Measurements from ENCODE around the gene MARVELD2. TPM values are rescaled to one million over a fixed set of nuclear protein-coding genes. Genes with fewer than 3 reads are reported as not detected.
A peak's percentile ranks its signal among the peaks of the same experiment; 100 is the strongest.
"Not testable (repeated sequence)": the region's sequence is repeated elsewhere in the genome, so short reads cannot be mapped to it uniquely, and the experiment has no call there.

The MARVELD2 gene
- total RNA-seq, 1 experiment from 2014 or later = 0.28 TPM

DNA sequence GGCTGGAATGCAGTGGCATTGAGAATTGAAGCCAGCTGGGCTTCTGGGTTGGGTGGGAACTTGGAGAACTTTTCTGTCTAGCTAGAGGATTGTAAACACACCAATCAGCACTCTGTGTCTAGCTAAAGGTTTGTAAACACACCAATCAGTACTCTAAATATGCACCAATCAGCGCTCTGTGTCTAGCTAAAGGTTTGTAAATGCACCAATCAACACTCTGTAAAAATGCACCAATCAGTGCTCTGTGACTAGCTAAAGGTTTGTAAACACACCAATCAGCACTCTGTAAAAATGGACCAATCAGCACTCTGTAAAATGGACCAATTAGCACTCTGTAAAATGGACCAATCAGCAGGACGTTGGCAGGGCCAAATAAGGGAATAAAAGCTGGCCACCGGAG is 51.5 kb downstream of the MARVELD2 start:
- H3K27ac ChIP-seq; H3K27me3 ChIP-seq; DNase-seq; H3K9me3 ChIP-seq (replicated peaks); H3K36me3 ChIP-seq; H3K4me1 ChIP-seq; H3K4me3 ChIP-seq: not testable (repeated sequence)

DNA sequence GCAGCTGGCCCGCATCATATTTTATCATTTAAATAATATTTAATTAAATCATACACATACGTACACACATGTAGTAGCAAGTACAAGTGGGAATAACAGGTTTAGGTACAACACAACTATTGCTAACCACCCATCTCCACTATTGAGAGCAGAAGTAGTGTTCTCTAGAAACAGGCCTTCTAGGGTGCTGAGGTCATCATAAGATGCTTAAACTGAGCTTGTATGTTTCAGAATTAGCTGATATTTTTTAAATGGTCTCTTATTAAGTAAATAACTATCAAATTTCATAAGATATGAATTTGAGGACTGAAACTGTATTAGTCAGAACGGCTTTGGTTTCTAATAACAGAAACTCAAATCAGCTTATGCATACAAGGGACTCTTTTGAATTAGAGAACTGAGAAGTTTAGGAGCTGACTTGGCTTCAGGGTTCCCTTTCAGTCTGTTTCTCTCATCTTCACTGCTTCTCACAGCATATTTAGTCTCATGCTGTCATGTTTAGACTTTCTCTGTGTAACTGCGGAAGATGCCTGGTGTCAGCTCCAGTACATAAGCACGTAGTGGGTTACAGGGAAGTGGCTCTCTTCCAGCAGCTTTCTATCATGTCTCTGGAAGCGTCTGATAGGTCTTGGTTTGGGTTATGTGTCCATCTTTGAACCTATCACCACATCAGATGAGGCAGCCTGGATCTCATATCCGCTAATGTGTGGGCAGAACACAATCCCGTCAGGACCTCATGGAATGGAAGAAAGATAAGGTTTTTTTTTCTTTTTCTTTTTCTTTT is 52.7 kb downstream of the MARVELD2 start:
- DNase-seq = no peak
- Histone ChIP-seq H3K36me3 (no peaks in the 10 kb centered on the region), H3K4me1 (no peaks in the 10 kb centered on the region), H3K4me3 (no peak overlapping the region), H3K9me3 (replicated peaks) (no peaks in the 10 kb centered on the region; the same call in 1 of the 2 replicates), H3K27me3 (no peaks in the 10 kb centered on the region), H3K27ac (no peak overlapping the region)

DNA sequence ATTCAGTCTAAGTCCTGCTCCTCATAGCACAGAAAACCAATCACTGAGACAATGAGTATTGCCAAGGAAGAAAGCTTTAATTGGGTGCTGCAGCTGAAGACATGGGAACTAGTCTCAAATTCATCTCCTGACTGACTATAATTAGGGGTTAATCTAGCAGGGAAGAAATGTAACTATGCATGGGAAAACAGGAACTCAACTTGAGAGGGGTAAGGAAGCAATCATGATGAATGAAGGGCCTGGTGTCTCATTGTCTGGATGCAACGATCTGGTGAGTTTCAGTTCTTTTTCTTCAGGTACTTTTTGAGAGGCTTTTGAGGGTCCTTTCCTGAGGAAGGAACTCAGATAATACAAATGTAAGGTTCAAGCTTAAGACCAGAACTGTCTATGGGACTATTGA is 53.7 kb downstream of the MARVELD2 start:
- H3K27me3 ChIP-seq = no peaks in the 10 kb centered on the region
- H3K27ac ChIP-seq = no peak overlapping the region
- H3K9me3 ChIP-seq (replicated peaks) = no peaks in the 10 kb centered on the region; the same call in 1 of the 2 replicates
- no peak overlapping the region for H3K4me3 ChIP-seq
- no peaks in the 10 kb centered on the region for H3K4me1 ChIP-seq
- DNase-seq = no peak
- H3K36me3 ChIP-seq = no peaks in the 10 kb centered on the region

DNA sequence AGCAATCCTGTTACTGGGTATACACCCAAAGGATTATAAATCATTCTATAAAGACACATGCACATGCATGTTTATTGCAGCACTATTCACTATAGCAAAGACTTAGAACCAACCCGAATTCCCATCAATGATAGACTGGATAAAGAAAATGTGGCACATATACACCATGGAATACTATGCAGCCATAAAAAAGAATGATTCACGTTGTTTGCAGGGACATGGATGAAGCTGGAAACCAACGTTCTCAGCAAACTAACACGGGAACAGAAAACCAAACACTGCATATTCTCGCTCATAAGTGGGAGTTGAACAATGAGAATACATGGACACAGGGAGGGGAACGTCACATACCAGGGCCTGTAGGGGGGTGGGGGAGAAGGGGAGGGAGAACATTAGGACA is 56.6 kb downstream of the MARVELD2 start:
- not testable (repeated sequence) for H3K27ac ChIP-seq; H3K4me1 ChIP-seq; H3K27me3 ChIP-seq; H3K9me3 ChIP-seq (replicated peaks); H3K36me3 ChIP-seq; DNase-seq; H3K4me3 ChIP-seq

DNA sequence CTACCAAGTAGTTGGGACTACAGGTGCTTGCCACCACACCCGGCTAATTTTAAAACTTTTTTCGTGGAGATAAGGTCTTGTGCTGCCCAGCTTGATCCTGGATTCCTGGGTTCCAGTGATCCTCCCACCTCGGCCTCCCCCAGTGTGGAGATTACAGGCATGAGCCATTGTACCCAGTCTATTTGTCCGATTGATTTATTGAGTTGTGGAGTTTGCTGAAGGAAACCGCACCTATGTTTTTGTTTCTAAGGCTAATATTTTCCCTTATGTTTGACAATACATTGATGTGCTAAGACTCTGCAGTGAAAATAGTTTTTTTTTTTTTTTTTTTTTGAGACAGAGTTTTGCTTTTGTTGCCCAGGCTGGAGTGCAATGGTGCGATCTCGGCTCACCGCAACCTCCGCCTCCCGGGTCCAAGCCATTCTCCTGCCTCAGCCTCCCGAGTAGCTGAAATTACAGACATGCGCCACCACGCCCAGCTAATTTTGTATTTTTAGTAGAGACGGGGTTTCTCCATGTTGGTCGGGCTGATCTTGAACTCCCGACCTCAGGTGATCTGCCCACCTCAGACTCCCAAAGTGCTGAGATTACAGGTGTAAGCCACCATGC is 57.7 kb downstream of the MARVELD2 start:
- not testable (repeated sequence) for H3K27me3 ChIP-seq; H3K4me3 ChIP-seq; H3K36me3 ChIP-seq; H3K27ac ChIP-seq; H3K9me3 ChIP-seq (replicated peaks); DNase-seq; H3K4me1 ChIP-seq

DNA sequence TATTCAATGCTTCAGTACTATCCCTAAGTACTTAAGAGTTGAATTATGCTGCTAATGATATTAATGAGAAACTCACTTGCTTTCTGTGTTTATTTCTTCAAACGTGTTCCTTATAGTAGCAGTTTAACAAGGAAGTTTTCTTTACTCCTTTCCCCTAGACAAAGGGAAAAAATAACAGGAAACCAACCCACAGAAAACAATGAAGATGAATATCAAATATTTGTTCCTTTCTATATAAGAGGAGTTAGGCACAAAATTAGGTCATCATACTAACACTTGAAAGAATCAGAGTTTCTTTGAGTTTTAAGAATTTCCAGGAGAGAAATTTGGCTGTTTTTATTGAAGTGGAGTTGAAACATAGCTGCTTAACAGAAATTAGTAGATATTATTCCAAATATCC is 62.3 kb downstream of the MARVELD2 start:
- DNase-seq = no peak
- no peaks in the 10 kb centered on the region for H3K27me3 ChIP-seq
- no peak overlapping the region for H3K4me3 ChIP-seq
- H3K9me3 ChIP-seq (replicated peaks) = no peaks in the 10 kb centered on the region
- H3K27ac ChIP-seq = no peak overlapping the region
- no peaks in the 10 kb centered on the region for H3K36me3 ChIP-seq
- H3K4me1 ChIP-seq = no peaks in the 10 kb centered on the region

DNA sequence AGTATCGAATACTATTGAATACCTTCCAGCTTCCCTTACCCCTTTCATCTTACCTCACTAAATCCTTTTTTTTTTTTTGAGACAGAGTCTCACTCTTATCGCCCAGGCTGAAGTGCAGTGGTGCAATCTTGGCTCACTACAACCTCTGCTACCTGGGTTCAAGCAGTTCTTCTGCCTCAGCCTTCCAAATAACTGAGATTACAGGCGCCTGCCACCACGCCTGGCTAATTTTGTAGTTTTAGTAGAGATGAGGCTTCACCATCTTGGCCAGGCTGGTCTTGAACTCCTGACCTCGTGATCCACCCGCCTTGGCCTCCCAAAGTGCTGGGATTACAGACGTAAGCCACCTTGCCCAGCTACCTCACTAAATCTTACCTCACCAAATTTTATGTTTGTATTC is 63.4 kb downstream of the MARVELD2 start:
- H3K36me3 ChIP-seq; H3K27ac ChIP-seq; H3K27me3 ChIP-seq; H3K4me1 ChIP-seq; H3K9me3 ChIP-seq (replicated peaks); DNase-seq; H3K4me3 ChIP-seq: not testable (repeated sequence)

DNA sequence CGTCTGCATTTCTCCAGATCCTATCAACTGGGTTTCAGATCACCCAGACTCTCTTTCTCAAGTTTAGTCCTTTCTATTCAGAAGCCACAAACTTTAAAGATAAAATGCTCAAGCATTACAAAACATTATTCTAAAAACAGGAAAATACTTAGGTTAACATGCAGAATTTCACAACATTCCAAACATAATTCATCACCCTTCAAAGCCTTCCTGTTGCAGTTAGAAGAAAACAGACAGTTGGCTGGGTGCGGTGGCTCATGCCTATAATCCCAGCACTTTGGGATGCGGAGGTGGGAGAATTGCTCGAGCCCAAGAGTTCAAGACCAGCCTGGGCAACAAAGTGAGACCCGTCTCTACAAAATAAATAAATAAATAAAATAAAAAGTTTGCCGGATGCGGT is 70.0 kb downstream of the MARVELD2 start:
- DNase-seq = no peak
- H3K4me3 ChIP-seq = no peak overlapping the region
- H3K4me1 ChIP-seq = no peaks in the 10 kb centered on the region
- no peak overlapping the region for H3K27ac ChIP-seq
- H3K27me3 ChIP-seq = no peaks in the 10 kb centered on the region
- H3K9me3 ChIP-seq (replicated peaks) = no peaks in the 10 kb centered on the region
- H3K36me3 ChIP-seq = no peaks in the 10 kb centered on the region

DNA sequence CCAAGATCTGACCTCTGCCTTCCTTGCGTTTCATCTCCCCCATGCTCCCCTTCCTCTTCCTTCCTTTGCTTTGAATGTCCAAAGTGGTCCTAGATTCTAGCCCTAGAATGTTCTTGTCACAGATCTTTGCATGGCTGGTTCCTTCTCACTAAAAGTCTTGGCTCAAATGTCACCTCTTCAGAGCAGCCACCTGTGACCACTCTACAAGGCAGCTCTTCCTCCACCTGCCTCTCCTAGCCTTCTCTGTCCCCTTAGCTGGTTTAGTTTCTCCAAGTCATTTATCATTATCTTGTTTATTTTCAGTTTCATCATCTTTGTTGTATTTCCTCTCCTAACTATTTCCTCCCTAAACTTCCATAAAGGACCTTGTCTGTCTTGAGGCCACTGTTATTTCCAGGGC is 70.6 kb downstream of the MARVELD2 start:
- Histone ChIP-seq H3K36me3 (no peaks in the 10 kb centered on the region), H3K27me3 (no peaks in the 10 kb centered on the region), H3K4me3 (no peak overlapping the region), H3K4me1 (no peaks in the 10 kb centered on the region), H3K27ac (no peak overlapping the region), H3K9me3 (replicated peaks) (no peaks in the 10 kb centered on the region)
- DNase-seq = no peak

DNA sequence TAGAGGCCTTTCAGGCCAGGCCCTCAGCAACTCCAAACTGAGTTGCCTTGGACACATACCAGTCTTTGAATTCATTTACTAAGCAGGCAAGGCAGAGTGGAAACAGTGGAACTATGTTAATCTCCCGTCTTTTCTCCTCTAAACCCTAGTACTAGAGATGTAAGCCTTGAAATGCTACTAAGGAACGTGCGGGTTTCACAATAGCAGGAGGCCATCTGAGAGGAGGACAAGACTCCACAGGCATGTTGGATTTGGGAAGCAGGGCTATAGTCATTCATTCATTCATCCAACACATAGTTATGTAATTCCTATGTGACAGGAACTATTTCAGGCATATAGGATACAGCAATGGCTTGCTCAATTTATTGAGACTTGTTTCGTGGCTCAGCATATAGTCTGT is 74.3 kb downstream of the MARVELD2 start:
- Histone ChIP-seq H3K4me1 (peaks cover 2% of the 10 kb centered on the region; the same call in 1 of the 2 replicates), H3K9me3 (replicated peaks) (no peaks in the 10 kb centered on the region), H3K27me3 (no peaks in the 10 kb centered on the region), H3K4me3 (no peak overlapping the region), H3K27ac (no peak overlapping the region), H3K36me3 (no peaks in the 10 kb centered on the region)
- DNase-seq = no peak

DNA sequence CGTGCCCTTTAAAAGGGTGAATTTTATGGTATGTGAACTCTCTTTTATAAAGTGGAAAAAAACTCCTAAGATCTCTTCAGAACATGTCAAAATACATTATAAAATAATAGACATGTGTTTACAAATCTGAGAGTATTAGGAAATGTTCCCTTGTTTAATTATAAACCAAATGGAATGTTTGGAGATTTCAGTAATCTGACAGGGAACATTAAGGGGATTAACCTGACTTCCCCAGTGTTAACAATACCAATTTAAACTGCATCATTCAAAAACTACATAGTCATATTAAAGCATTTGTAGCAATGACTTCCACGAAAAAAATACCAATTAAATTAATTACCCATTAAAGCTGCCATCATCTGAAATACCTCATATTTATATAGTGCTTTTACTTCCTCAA is 76.1 kb downstream of the MARVELD2 start:
- H3K4me3 ChIP-seq = no peak overlapping the region
- no peak overlapping the region for H3K27ac ChIP-seq
- H3K27me3 ChIP-seq = no peaks in the 10 kb centered on the region
- peaks cover 3% of the 10 kb centered on the region; the same call in 1 of the 2 replicates for H3K4me1 ChIP-seq
- DNase-seq = no peak
- no peaks in the 10 kb centered on the region for H3K36me3 ChIP-seq
- no peaks in the 10 kb centered on the region for H3K9me3 ChIP-seq (replicated peaks)

DNA sequence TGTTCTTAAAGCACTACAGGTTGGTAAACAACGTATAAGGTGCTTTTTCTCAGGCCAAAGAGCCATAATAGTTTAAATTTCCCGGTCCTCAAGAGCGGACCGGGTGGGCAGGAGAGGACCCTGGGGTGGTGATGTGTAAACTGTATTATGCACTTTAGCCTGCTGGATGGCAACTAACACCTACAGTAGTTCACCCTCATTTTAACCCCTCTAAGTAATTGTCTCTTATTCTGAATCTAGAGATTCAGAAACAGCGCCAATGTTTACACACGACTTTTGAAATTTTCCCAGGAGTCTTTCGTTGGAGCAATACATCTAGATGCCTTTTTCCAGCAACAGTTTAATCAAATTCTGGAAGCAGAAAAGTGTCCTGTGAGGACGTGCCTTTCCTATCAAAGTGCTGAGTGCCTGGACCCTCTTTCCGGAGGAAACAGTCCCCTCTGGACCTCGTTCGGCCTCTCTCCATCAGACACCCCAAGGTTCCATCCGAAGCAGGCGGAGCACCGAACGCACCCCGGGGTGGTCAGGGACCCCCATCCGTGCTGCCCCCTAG is 77.0 kb downstream of the MARVELD2 start:
- no peak for DNase-seq
- H3K36me3 ChIP-seq = no peaks in the 10 kb centered on the region
- peak overlapping the region; percentile 80 for H3K4me3 ChIP-seq
- no peak overlapping the region; the same call in 1 of the 2 replicates for H3K27ac ChIP-seq
- H3K9me3 ChIP-seq (replicated peaks) = no peaks in the 10 kb centered on the region
- peaks cover 8% of the 10 kb centered on the region for H3K4me1 ChIP-seq
- H3K27me3 ChIP-seq = no peaks in the 10 kb centered on the region

DNA sequence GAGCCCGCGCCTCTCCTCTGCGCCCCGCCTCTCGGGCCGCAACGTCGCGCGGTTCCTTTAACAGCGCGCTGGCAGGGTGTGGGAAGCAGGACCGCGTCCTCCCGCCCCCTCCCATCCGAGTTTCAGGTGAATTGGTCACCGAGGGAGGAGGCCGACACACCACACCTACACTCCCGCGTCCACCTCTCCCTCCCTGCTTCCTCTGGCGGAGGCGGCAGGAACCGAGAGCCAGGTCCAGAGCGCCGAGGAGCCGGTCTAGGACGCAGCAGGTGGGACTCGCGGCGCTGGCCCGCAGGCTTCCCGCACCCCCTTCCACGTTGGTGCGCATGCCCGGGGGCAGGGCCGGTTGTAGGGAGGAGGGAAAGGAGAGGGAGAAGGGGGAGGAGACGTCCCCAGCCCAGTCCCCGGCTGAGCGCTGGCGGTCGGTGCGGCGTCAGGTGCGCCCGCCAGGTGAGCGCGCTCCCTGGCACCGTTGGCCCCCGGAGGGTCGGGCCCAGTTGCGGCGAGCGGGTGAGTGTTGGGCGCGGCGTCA is 77.5 kb downstream of the MARVELD2 start, which contains the start of gene OCLN:
TSS of gene OCLN (plus strand) at position 400 of the 532 bp plus-strand sequence. CDS start 11,455 bp downstream, outside the sequence.
- H3K4me3 ChIP-seq = peak within 1 kb of the TSS; percentile 80
- H3K27ac ChIP-seq = peak within 1 kb of the TSS; percentile 79
- H3K9me3 ChIP-seq (replicated peaks) = no peaks in the 10 kb centered on the region
- DNase-seq = peak; percentile 74 to 79
- no peaks in the 10 kb centered on the region for H3K36me3 ChIP-seq
- no peaks in the 10 kb centered on the region for H3K27me3 ChIP-seq
- peaks cover 12% of the 10 kb centered on the region for H3K4me1 ChIP-seq

DNA sequence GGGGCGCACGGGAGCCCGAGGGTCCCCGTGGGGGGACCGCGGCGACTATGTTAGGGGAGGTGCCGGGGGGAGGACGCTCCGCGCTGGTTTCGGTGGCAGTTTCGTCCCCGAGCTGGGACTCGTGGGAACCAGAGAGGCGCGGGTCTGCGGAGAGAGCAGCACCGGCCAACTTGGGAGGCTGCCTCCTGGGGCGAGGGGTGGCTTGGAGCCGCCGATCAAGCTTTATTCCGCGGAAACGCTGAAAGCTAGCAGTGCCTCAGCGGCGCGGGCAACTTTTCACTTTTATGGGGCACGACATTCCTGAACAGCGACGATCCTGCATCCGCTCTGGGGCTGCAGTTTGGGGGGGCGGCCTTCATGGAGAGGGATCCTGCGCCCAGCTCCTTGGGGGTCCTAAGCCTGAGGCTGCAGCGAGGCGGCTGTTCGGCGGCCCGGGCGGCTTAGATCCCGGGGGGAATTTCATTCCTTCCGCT is 78.0 kb downstream of the MARVELD2 start:
- peak; percentile 59 to 62 for DNase-seq
- Histone ChIP-seq H3K27ac (peak overlapping the region; percentile 79), H3K36me3 (no peaks in the 10 kb centered on the region), H3K9me3 (replicated peaks) (no peaks in the 10 kb centered on the region), H3K4me1 (peaks cover 13% of the 10 kb centered on the region), H3K27me3 (no peaks in the 10 kb centered on the region), H3K4me3 (peak overlapping the region; percentile 80)

Data from SJCRH30 (cell line).